NOMO-1 (cell line): ENCODE results near the gene PRKG1.

Source experiments
- DNase-seq, 2 experiments: peaks; one replicate each; lab custom pipeline; 2025; ENCODE audit not compliant: unreplicated experiment in 2 of 2; lab: John Stamatoyannopoulos, UW

PRKG1 gene

GRCh38 chr10:51629934-51630639 lies 555.8 kb downstream of the PRKG1 start:
- DNase-seq = no peak

GRCh38 chr10:51630640-51631005 lies 556.3 kb downstream of the PRKG1 start:
- no peak for DNase-seq

DNA sequence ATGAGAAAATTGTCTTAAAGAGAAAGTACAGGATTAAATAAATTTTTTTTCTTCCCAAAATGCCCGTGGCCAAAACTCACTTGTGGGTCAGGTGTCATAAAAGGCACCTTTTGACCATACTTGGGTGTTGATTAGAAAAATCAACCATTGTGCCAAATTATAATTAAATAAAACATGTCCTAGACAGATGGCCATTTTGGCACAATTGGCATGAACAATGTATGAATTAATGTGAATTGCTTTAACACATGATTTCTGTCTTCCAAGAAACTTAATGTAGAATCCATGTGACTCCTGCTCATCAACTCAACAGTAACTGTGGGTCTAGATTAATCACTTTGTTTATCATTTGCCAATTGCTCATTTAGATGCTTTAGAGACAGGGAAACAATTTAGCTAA lies 561.1 kb downstream of the PRKG1 start:
- DNase-seq = no peak

- no peak for DNase-seq
These were observed 563.9 kb downstream of the PRKG1 start for GRCh38 chr10:51638211-51638610.

DNA sequence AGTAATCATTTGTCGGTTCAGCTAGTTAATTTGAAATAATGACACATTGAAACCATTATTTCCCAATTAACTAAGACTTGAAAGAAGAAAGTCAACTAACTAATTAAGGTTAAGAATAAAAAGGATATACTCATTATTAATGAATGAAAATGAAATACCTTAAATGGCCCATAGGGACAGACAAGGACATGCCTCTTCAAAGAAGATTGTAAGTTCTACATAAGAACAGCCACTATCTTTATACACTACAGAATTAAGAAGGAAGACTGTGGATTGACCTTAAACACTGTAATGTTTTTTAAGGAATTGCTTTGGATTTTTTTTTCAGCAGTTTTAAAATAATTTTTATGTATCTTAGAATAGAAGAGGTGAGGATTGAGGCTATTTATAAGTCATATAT lies 564.5 kb downstream of the PRKG1 start:
- DNase-seq = no peak

DNA sequence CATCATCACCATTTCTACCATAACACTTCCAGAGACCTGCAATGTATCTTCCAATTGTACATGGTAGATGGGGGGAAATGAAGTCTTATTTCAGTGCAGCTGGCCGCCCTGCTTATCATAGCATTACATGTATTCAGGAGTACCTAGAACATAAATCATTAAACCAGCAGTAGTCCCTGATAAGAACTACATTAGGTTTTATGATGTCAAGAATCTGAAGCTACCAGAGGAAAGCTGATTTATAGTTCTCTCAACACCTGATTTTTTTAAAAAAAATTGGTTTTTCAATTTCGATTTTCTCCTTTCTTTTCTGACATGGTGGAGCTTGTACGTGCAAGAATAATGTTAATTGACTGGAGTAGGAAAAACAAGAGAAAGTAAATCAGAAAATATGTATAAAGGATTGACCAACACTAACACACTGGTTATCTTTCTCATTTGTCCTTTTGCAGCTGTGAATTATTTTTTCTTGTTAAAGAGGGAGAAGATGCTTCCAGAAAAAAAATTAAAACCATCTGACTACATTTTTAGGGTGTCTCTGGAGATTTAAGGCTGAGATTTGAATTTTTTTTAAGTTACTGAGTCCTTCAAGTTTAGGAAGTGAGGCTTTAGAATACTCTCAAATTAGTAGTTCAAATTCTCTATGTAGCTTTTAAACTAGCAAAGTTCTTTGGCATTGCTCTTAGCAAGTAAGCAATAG lies 566.0 kb downstream of the PRKG1 start:
- no peak for DNase-seq

- DNase-seq = no peak
These were observed 568.3 kb downstream of the PRKG1 start for GRCh38 chr10:51642581-51642980.

DNA sequence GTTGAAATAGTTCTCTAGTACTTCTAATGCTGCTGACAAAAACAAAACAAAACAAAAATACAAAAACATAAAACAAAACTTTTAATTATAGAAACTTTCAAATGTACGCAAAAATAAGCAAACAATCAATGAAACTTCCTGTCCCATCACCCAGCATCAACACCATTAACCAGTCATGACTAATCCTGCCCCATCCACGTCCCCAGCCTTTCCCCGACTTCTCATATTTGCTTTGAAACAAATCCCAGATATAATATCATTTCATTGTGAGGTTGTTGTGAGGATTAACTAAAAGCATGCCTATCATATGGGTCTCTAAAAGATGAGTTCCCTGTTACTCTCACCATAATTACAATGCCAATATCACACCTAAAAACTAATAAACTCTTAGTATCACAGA lies 569.4 kb downstream of the PRKG1 start:
- DNase-seq = no peak

DNA sequence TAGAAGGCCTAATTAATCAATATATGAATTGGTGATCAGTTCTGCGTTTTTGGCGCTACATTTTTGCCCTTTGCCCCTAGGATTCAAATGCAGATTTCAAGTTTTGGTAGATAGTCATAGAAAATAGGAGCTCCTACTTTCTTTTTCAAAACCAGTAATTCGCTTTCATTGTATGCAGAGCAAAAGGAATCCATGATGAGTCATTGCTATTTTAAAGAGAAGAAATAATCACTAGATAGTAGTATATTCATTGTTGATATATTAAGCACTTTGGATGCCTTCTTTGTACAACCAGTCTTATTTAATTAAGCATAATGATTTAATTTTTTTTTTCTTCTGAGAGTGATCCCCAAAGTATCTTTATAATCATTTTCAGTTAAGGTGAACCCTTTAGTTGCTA lies 574.8 kb downstream of the PRKG1 start:
- DNase-seq = no peak

DNA sequence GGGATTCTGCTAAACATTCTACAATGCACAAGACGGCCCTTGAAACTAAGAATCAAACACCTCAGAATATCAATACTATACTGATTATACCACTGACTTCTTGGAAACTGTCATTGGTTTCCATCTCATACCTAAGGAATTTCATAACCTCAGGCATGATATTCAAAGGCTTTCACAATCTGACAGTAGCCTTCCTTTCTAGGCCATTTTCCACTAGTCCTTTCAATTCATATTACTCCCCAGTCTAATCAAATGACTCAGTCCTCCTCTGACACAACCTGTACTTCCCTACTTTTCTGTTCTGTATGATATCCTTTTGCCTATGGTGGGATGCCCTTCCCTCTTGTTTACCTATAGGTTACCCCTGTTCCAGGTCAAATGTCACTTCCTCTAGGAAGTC lies 576.8 kb downstream of the PRKG1 start:
- DNase-seq = no peak

GRCh38 chr10:51653025-51653424 lies 578.7 kb downstream of the PRKG1 start:
- DNase-seq = no peak

DNA sequence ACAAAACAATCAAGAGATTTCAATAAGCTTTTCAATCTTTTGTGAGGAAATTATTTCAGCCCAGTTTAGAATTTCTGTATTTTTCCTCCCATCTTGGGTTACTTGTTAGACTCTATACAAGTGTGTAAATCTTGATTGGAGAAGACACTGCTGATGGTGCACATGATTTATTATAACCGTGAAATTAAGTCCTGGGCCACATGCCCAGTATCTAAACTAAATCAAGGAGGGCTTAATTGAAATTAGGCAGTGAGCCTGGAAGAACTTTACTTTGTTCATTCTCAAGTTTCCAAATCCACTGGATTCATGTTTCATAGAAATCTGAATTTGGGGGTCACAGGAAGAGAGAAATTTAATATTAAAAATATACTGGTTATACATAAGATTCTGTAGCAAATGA lies 580.6 kb downstream of the PRKG1 start:
- no peak for DNase-seq

DNA sequence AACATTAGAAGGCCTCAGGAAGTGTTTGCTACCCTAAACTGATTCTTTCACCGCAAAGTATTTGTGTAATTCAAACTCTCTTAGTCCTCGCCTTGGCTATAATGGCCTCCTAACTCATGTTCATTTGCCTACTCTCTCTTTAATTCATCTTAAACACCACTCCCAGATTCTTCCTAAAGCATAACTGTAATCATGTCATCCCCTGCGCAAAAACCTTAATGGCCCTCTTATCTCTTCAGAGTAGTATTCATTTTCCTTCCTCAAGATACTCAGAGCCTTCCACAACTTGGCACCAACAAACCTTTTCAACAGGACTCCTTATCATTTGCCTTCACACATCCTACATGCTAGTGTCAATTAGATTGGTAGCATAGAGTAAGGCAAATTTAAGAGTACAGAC lies 582.2 kb downstream of the PRKG1 start:
- no peak for DNase-seq

- DNase-seq = no peak
These were observed 583.7 kb downstream of the PRKG1 start for GRCh38 chr10:51658000-51658399.

- DNase-seq = no peak
These were observed 585.1 kb downstream of the PRKG1 start for GRCh38 chr10:51659344-51659743.

- DNase-seq = no peak
These were observed 588.8 kb downstream of the PRKG1 start for GRCh38 chr10:51663086-51663485.

DNA sequence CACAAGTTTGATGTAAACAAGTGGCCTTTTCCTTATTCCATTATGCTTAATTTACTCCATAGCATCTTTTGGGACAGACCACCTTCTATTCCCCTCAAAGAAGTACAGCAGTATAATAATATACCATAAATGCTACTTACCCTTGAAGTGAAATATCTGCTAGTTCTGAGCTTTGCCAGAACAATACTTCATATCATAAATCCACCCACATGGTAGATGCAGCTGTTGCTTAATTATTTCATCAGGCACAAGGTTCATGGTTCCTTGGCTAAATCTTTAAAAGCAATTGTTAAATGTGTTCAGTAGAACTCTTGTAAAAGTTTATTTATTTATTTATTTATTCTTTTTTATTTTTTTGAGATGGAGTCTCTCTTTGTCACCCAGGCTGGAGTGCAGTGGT lies 592.2 kb downstream of the PRKG1 start:
- DNase-seq = no peak

DNA sequence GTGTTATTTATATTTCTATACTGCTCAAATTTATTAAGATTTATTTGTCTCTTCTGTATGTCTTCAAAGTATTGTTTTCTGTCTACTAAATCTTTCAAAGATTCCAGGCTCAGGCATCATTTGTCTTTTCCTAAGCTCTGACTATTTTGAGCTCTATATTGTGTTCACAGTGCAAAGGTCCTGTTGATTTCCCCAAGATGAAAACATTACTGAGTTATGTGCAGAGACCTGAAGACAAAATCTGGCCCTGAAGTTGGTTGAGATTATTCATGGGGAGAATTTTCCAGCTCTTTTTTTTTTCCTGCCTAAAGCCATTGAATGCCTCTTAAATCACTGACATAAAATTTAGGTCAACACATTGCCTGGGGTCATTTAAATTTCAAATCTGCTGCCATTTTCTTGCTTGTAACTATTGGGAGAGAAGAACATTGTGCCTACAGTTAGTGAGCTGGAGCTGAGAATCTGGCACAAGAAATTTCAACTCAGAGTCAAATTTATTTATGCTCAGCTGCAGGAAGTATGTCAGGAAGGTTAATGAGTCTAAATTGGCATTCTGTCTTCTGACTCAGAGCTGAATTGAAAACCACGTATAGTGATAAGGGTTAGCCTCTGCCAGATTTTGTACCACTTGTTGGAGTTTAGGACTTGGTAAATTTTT lies 593.5 kb downstream of the PRKG1 start:
- DNase-seq = no peak

DNA sequence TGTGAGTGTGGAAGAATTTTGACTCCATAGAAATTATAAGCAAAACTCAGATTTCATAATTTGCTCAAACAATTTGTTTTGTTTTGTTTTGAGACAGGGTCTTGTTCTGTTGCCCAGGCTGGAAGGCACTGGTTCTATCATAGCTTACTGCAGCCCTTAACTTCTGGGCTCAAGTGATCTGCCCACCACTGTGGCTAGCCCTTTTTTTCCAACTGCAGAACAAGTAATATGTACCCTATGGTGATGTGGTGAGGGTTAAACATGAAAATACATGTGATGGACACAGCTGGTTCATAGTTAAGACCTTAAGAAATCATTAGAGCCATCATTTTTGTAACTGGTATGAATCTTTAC lies 594.0 kb downstream of the PRKG1 start:
- no peak for DNase-seq

DNA sequence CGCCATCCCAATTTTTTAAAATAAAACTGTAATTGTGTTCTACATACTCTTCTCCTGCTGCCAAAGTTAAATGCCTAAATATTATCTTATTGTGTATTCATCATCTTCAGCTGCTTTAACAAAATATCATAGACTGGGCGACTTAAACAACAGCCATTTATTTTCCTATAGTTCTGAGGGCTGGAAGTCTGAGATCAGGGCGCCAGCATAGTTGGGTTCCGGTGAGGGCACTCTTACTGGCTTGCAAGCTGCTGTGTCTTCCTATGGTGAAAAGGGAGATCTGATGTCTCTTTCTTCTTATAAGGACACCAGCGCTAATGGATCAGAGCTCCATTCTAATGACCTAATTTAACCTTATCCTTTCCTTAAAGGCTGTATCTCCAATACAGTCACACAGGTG lies 594.8 kb downstream of the PRKG1 start:
- DNase-seq = no peak

DNA sequence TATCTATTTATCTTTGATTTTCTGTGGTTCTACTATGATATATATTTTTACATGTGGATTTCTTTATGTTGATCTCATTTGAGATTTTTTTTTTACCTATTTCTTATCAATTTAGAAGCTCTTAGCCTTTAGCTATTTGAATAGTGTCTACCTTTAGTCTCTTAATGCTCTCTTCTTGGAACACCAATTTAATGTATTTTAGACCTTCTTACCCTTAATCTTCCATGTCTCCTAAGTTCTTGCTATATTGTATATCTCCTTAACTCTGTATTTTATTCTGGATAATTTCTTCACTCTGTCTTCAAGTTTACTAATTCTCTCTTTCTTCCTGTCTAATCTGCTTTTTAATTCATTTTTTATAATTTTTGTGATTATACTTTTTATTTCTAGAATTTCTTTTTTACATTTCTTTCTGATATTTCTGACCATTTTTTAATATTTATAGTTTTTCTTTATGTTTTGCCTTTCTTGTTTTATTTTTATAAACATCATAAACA lies 597.8 kb downstream of the PRKG1 start:
- DNase-seq = no peak

- no peak for DNase-seq
These were observed 600.8 kb downstream of the PRKG1 start for GRCh38 chr10:51675088-51675487.
